CD4-positive, alpha-beta memory T cell (primary cell): Measurements from ENCODE around the gene GOLGA8A. TPM values are rescaled to one million over a fixed set of nuclear protein-coding genes. Genes with fewer than 3 reads are reported as not detected.
"Not testable (repeated sequence)": the region's sequence is repeated elsewhere in the genome, so short reads cannot be mapped to it uniquely, and the experiment has no call there.

Experiments used
- CTCF ChIA-PET: fragments of 350-600 bp; sonication (Branson Sonifier 250); formaldehyde crosslinking; loops from one replicate; lab custom pipeline; 2021; ENCODE audit warnings: inconsistent platforms; ENCODE audit not compliant: partially characterized antibody; lab: Charles Lee
- POLR2A ChIA-PET: fragments of 350-600 bp; sonication (Branson Sonifier 250); formaldehyde crosslinking; loops from one replicate; lab custom pipeline; 2021; ENCODE audit not compliant: partially characterized antibody; lab: Charles Lee
- DNase-seq, 5 donors: peaks; one replicate each; pipeline versions ENCODE4 v3.0.0 to v3.0.0-alpha.2; 2020 to 2022; ENCODE audit warnings: mixed read lengths in 1 of 5
- H3K27ac ChIP-seq: one replicate; pipeline ENCODE4 v1.7.0; 2013; ENCODE audit warnings: low read depth, low read length
- H3K27me3 ChIP-seq: 2 replicates; pipeline ENCODE4 v1.7.0; 2013; ENCODE audit warnings: mild to moderate bottlenecking, low read length, moderate library complexity; ENCODE audit not compliant: insufficient read depth
- H3K36me3 ChIP-seq: 2 replicates; pipeline ENCODE4 v1.7.0; 2013; ENCODE audit warnings: mild to moderate bottlenecking, low read length, moderate library complexity; ENCODE audit not compliant: insufficient read depth
- H3K4me1 ChIP-seq: 2 replicates; pipeline ENCODE4 v1.7.0; 2013; ENCODE audit warnings: mild to moderate bottlenecking, low read length, moderate library complexity; ENCODE audit not compliant: insufficient read depth
- H3K4me3 ChIP-seq, 2 donors: one replicate each; pipeline ENCODE4 v1.7.0; 2013; ENCODE audit warnings: low read length in 2 of 2, mild to moderate bottlenecking in 1 of 2
- H3K9me3 ChIP-seq, 2 donors: one replicate each; pipeline ENCODE4 v1.7.0; 2013; ENCODE audit warnings: low read length in 2 of 2, control low read depth in 1 of 2; ENCODE audit not compliant: control insufficient read depth in 1 of 2
- H3K27ac Mint-ChIP-seq, 7 donors: one replicate each; pipeline ENCODE4 v1.8.0; 2020 to 2021; ENCODE audit warnings: mixed read lengths in 7 of 7, mild to moderate bottlenecking in 6 of 7, inconsistent platforms in 3 of 7, moderate library complexity in 3 of 7
- H3K27me3 Mint-ChIP-seq, 2 donors: one replicate each; pipeline ENCODE4 v1.8.0; 2020 to 2021; ENCODE audit warnings: mixed read lengths in 2 of 2
- H3K36me3 Mint-ChIP-seq, 2 donors: one replicate each; pipeline ENCODE4 v1.8.0; 2020 to 2021; ENCODE audit warnings: mixed read lengths in 2 of 2, inconsistent platforms in 1 of 2, mild to moderate bottlenecking in 1 of 2
- H3K4me1 Mint-ChIP-seq, 4 donors: one replicate each; pipeline ENCODE4 v1.8.0; 2020 to 2021; ENCODE audit warnings: mixed read lengths in 4 of 4, mild to moderate bottlenecking in 1 of 4
- H3K4me3 Mint-ChIP-seq, 8 donors: one replicate each; pipeline ENCODE4 v1.8.0; 2020 to 2021; ENCODE audit warnings: mixed read lengths in 8 of 8, mild to moderate bottlenecking in 7 of 8, moderate library complexity in 6 of 8, inconsistent platforms in 3 of 8
- H3K9me3 Mint-ChIP-seq, 8 donors: one replicate each; pipeline ENCODE4 v1.8.0; 2020 to 2021; ENCODE audit warnings: mixed read lengths in 8 of 8, mild to moderate bottlenecking in 5 of 8, inconsistent platforms in 3 of 8, moderate library complexity in 1 of 8
- intact Hi-C: fragments of 100-400 bp; cut with micrococcal nuclease; formaldehyde crosslinking; loops from one replicate; pipeline ENCODE4 v1.15.1; 2023
- polyA plus RNA-seq, 2 donors: library from polyadenylated mRNA; unstranded; fragments of 300-500 nt; fragmentation: Illumina TruSeq; gene quantifications; one replicate each; pipeline ENCODE4 v1.2.3, GENCODE V29; 2021
- total RNA-seq, 2 experiments: library from RNA; stranded (reverse); gene quantifications; one replicate each; pipeline ENCODE4 v1.2.3, GENCODE V29; 2021

GOLGA8A gene
- total and polyA plus RNA-seq, 4 experiments from 2014 or later = 1.9 to 193 (median 97.9) TPM

DNA sequence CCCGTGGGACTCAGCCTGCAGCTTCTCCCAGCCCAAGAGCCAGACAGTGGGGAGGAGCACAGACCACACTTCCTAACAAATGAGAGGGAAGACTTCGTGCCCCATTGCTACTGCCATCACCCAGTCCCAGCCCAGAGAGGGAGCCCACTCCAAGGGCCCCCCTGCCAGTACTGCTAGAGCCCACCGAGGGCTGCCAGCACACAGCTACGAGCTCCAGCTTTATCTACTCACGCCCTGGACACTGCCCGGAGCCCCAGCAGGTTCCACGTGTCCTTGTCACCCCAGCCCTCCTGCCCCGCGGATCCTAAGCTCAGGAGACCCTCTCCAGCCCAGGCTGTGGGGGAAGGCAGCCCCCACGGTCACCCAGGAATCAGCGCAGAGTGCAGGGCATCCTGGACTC, 1.9 kb downstream of the GOLGA8A start:
- POLR2A ChIA-PET = no interaction called here
- Mint-ChIP-seq H3K4me3 (peak overlapping the region in 6 of 8 donors; percentile 46 to 90 (median 70)), H3K9me3 (peaks cover 0 to 3% (median 0%) of the 10 kb centered on the region in 8 donors), H3K27me3 (peaks cover 0 to 1% of the 10 kb centered on the region in 2 donors), H3K36me3 (peaks cover 5 to 13% of the 10 kb centered on the region in 2 donors), H3K4me1 (peaks cover 0 to 25% (median 7%) of the 10 kb centered on the region in 4 donors), H3K27ac (peak overlapping the region in 4 of 7 donors; percentile 59 to 86 (median 72))
- H3K4me3 ChIP-seq = peak overlapping the region in 1 of 2 donors; percentile 68
- no peaks in the 10 kb centered on the region for H3K27me3 ChIP-seq
- CTCF ChIA-PET = interaction anchor here (1.1 kb wide), 1 partner anchor 68 kb away, joined by 3 read pairs; no protein-coding TSS in a partner anchor
- intact Hi-C loops = loop anchor here (10.0 kb wide), 1 partner anchor 191 kb away; no protein-coding TSS in a partner anchor
- no peaks in the 10 kb centered on the region for H3K9me3 ChIP-seq
- no peaks in the 10 kb centered on the region for H3K36me3 ChIP-seq
- H3K4me1 ChIP-seq = peaks cover 16% of the 10 kb centered on the region
- no peak overlapping the region for H3K27ac ChIP-seq
- DNase-seq = no peak

- Mint-ChIP-seq H3K4me3 (peak overlapping the region in 3 of 8 donors; percentile 43 to 90 (median 59)), H3K36me3 (peaks cover 5 to 19% of the 10 kb centered on the region in 2 donors), H3K27ac (no peak overlapping the region), H3K4me1 (peaks cover 0 to 25% (median 7%) of the 10 kb centered on the region in 4 donors), H3K9me3 (peaks cover 0 to 3% (median 0%) of the 10 kb centered on the region in 8 donors), H3K27me3 (peaks cover 0 to 1% of the 10 kb centered on the region in 2 donors)
- Histone ChIP-seq H3K4me3 (no peak overlapping the region), H3K27ac (no peak overlapping the region), H3K36me3 (no peaks in the 10 kb centered on the region), H3K9me3 (no peaks in the 10 kb centered on the region), H3K4me1 (peaks cover 16% of the 10 kb centered on the region), H3K27me3 (no peaks in the 10 kb centered on the region)
- intact Hi-C loops = loop anchor here (10.0 kb wide), 1 partner anchor 190 kb away; no protein-coding TSS in a partner anchor
- ChIA-PET CTCF (interaction anchor here (1.1 kb wide), 1 partner anchor 67 kb away, joined by 3 read pairs; no protein-coding TSS in a partner anchor), POLR2A (no interaction called here)
- no peak for DNase-seq
Measured at GRCh38 chr15:34434627-34435305, 2.8 kb downstream of the GOLGA8A start.

- peak overlapping the region in 1 of 8 donors; percentile 4 for H3K4me3 Mint-ChIP-seq
- DNase-seq, H3K9me3 Mint-ChIP-seq, H3K9me3 ChIP-seq, POLR2A ChIA-PET, H3K36me3 ChIP-seq, H3K27ac Mint-ChIP-seq, H3K27me3 ChIP-seq, H3K4me3 ChIP-seq, CTCF ChIA-PET, H3K27ac ChIP-seq, H3K27me3 Mint-ChIP-seq: not testable (repeated sequence)
- H3K4me1 Mint-ChIP-seq = peaks cover 0 to 25% (median 7%) of the 10 kb centered on the region in 4 donors
- intact Hi-C loops = loop anchor here (10.0 kb wide), 1 partner anchor 189 kb away; no protein-coding TSS in a partner anchor
- H3K36me3 Mint-ChIP-seq = peaks cover 5 to 19% of the 10 kb centered on the region in 2 donors
- peaks cover 16% of the 10 kb centered on the region for H3K4me1 ChIP-seq
Measured at GRCh38 chr15:34433956-34434626, 3.5 kb downstream of the GOLGA8A start.

GRCh38 chr15:34430642-34431041, 7.0 kb downstream of the GOLGA8A start:
- H3K27me3 Mint-ChIP-seq, H3K4me1 ChIP-seq, H3K9me3 ChIP-seq, H3K9me3 Mint-ChIP-seq, CTCF ChIA-PET, H3K27ac ChIP-seq, H3K36me3 ChIP-seq, H3K27me3 ChIP-seq, DNase-seq, H3K4me3 Mint-ChIP-seq, POLR2A ChIA-PET, H3K4me3 ChIP-seq, H3K27ac Mint-ChIP-seq: not testable (repeated sequence)
- Mint-ChIP-seq H3K4me1 (peaks cover 0 to 17% (median 2%) of the 10 kb centered on the region in 4 donors), H3K36me3 (peaks cover 3 to 19% of the 10 kb centered on the region in 2 donors)
- intact Hi-C loops = loop anchor here (10.0 kb wide), 1 partner anchor 186 kb away; no protein-coding TSS in a partner anchor

DNA sequence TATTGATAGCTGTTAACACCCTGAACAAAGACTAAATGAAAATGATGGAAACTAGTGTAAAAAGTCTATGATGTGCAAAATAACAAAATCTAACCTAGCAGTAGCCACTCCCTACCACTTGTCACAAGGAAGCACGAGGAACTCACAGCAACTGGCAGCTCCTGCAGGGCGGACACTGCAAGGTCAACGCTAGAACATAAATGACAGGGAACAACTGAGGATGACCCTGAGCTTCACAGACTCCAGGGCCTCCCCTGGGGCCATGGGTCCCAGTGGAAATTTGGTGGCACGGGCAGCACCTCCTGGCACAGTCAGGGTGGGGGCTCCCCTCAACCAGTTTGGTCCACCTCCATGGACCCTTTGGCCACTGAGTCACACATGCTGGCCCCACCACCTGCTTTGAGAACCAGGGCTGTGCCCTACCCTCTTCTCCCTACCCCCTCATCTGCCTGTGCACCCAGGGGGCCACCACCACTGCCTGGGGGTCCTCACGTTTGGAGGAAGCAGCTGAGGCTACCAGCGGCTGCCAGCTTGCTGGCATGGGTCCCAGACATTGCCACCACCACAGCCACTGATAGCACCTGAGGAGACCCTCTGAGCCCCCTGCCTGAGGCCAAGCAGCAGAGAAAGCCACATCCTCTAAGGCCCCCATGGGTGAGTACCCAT, 14.1 kb downstream of the GOLGA8A start:
- H3K4me1 ChIP-seq, intact Hi-C loops, CTCF ChIA-PET, H3K4me1 Mint-ChIP-seq, H3K27me3 ChIP-seq, H3K36me3 ChIP-seq, H3K9me3 ChIP-seq, H3K27me3 Mint-ChIP-seq, H3K36me3 Mint-ChIP-seq, H3K9me3 Mint-ChIP-seq, H3K4me3 ChIP-seq, H3K4me3 Mint-ChIP-seq, POLR2A ChIA-PET, H3K27ac Mint-ChIP-seq, H3K27ac ChIP-seq, DNase-seq: not testable (repeated sequence)

GRCh38 chr15:34420953-34421352, 16.7 kb downstream of the GOLGA8A start:
- intact Hi-C loops, H3K27me3 Mint-ChIP-seq, DNase-seq: not testable (repeated sequence)

DNA sequence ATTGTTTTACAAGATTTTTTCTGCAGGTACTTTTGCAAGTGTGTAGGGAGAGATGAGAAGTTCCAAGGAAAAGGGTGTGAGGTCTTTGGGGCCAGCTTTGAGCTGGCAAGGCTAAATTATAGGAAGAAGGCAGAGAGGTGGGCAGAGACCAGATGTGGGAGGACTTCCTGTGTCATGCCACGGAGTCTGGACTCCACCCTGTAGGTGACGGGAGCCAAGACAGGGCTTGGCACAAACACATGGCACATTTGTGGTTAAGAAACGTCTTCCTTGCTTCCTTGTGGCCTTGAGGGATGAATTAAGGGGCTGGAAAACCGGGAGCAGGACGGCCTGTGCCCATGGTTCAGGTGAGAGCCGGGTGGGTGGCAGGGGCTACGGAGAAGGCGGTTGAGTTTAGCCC, 19.2 kb downstream of the GOLGA8A start:
- H3K36me3 ChIP-seq, H3K4me3 ChIP-seq, DNase-seq, intact Hi-C loops, H3K9me3 Mint-ChIP-seq, H3K27ac ChIP-seq, H3K9me3 ChIP-seq, H3K27me3 Mint-ChIP-seq, H3K27me3 ChIP-seq, H3K36me3 Mint-ChIP-seq, CTCF ChIA-PET, H3K4me1 Mint-ChIP-seq, H3K4me1 ChIP-seq, POLR2A ChIA-PET: not testable (repeated sequence)
- Mint-ChIP-seq H3K4me3 (peak overlapping the region in 1 of 8 donors; percentile 46), H3K27ac (peak overlapping the region in 5 of 7 donors; percentile 29 to 65 (median 44))

More at GRCh38 chr15:34420953-34421352, 16.7 kb downstream of the GOLGA8A start:
- H3K9me3 ChIP-seq, H3K27ac ChIP-seq, H3K36me3 Mint-ChIP-seq, H3K4me1 Mint-ChIP-seq, H3K27me3 ChIP-seq, H3K4me3 ChIP-seq, H3K27ac Mint-ChIP-seq, H3K4me3 Mint-ChIP-seq, H3K4me1 ChIP-seq, H3K9me3 Mint-ChIP-seq, H3K36me3 ChIP-seq, CTCF ChIA-PET, POLR2A ChIA-PET: not testable (repeated sequence)
